PFSK-1 (cell line): ENCODE measurements around the gene COG7.

Experiments used
- SIN3A ChIP-seq: IDR thresholded peaks from 2 replicates; pipeline ENCODE4 v1.6.1; 2012; ENCODE audit warnings: mild to moderate bottlenecking, low read length, moderate library complexity, borderline replicate concordance; ENCODE audit not compliant: insufficient read depth
- TAF1 ChIP-seq: IDR thresholded peaks from 2 replicates; pipeline ENCODE4 v1.6.1; 2012; ENCODE audit warnings: low read length, control low read depth, borderline replicate concordance; ENCODE audit not compliant: insufficient read depth
- TF ChIP-seq, protein P1 (sequence below), 2 experiments: IDR thresholded peaks; 2 replicates each; pipeline versions ENCODE4 v1.6.1 to v1.8.0; 2011 to 2012; ENCODE audit warnings: low read depth in 2 of 2, low read length in 2 of 2, control low read depth in 1 of 2, inconsistent platforms in 1 of 2, mild to moderate bottlenecking in 1 of 2, moderate library complexity in 1 of 2; ENCODE audit not compliant: insufficient read depth in 1 of 2

DNA sequence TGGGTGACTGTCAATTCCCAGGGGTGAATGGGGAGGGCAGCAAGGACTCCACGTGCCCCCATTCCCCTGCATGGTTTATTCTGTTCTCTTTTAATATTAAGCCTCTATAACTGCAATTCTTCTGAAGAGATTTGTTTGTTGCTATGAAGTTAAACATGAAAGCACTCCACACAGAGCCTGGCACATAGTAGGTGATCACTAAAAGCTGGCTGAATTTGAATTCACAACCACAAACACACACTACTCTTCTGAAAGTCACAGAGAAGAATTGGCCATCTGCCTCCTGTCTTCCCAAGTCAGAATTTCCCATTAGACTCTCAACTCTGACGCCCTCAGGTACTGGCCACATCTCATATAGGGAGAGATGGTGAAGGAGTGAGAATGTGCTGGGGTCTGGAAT is 55.5 kb downstream of the COG7 start:
- TF ChIP-seq TAF1 (no peak), SIN3A (no peak)
- TF ChIP-seq, protein P1, sequence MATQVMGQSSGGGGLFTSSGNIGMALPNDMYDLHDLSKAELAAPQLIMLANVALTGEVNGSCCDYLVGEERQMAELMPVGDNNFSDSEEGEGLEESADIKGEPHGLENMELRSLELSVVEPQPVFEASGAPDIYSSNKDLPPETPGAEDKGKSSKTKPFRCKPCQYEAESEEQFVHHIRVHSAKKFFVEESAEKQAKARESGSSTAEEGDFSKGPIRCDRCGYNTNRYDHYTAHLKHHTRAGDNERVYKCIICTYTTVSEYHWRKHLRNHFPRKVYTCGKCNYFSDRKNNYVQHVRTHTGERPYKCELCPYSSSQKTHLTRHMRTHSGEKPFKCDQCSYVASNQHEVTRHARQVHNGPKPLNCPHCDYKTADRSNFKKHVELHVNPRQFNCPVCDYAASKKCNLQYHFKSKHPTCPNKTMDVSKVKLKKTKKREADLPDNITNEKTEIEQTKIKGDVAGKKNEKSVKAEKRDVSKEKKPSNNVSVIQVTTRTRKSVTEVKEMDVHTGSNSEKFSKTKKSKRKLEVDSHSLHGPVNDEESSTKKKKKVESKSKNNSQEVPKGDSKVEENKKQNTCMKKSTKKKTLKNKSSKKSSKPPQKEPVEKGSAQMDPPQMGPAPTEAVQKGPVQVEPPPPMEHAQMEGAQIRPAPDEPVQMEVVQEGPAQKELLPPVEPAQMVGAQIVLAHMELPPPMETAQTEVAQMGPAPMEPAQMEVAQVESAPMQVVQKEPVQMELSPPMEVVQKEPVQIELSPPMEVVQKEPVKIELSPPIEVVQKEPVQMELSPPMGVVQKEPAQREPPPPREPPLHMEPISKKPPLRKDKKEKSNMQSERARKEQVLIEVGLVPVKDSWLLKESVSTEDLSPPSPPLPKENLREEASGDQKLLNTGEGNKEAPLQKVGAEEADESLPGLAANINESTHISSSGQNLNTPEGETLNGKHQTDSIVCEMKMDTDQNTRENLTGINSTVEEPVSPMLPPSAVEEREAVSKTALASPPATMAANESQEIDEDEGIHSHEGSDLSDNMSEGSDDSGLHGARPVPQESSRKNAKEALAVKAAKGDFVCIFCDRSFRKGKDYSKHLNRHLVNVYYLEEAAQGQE (IDR thresholded peaks at IDR 0.05; ENCODE audit: insufficient read depth in 1 of 2, low read depth in 2 of 2, low read length in 2 of 2) = no peak
